Inflammatory macrophage (primary cell): ENCODE data around the gene PLD1.
"Not testable (repeated sequence)": the region's sequence is repeated elsewhere in the genome, so short reads cannot be mapped to it uniquely, and the experiment has no call there.

Experiments
- DNase-seq, 2 donors: peaks; one replicate each; pipeline ENCODE4 v3.0.0-alpha.2; 2020 to 2022
- total RNA-seq, 18 experiments: gene quantifications; one replicate each; lab custom pipeline; 2026; ENCODE audit warnings: mixed read lengths in 6 of 18, inconsistent platforms in 2 of 18; lab: John Stamatoyannopoulos, UW

The PLD1 gene
- total RNA-seq, result 40.5 to 116 (median 74.2) reads per million in 18 experiments

- DNase-seq, result peak; percentile 75 to 84
Measured at GRCh38 chr3:171809861-171810628, at the start of gene PLD1. Gene PLD1 (minus strand): TSS chr3:171810483. CDS start chr3:171738051, 72,432 bp downstream.

GRCh38 chr3:171858770-171859169, 48.5 kb upstream of the PLD1 start:
- not testable (repeated sequence) for DNase-seq

GRCh38 chr3:171854649-171855305, 44.5 kb upstream of the PLD1 start:
- DNase-seq, result no peak

GRCh38 chr3:171851660-171852058, 41.4 kb upstream of the PLD1 start:
- no peak for DNase-seq

- DNase-seq, result peak; percentile 44 to 61
Measured at GRCh38 chr3:171850960-171851659, 40.8 kb upstream of the PLD1 start.

GRCh38 chr3:171850320-171850959, 40.2 kb upstream of the PLD1 start:
- DNase-seq, result no peak

GRCh38 chr3:171849617-171850319, 39.5 kb upstream of the PLD1 start:
- peak; percentile 23 to 53 for DNase-seq

- DNase-seq, result no peak
Measured at GRCh38 chr3:171847595-171848259, 37.4 kb upstream of the PLD1 start.

GRCh38 chr3:171847133-171847532, 36.9 kb upstream of the PLD1 start:
- no peak for DNase-seq

GRCh38 chr3:171846597-171846996, 36.3 kb upstream of the PLD1 start:
- DNase-seq, result no peak

GRCh38 chr3:171845481-171846284, 35.4 kb upstream of the PLD1 start:
- no peak for DNase-seq

GRCh38 chr3:171844873-171845272, 34.6 kb upstream of the PLD1 start:
- DNase-seq, result no peak

GRCh38 chr3:171842864-171843518, 32.7 kb upstream of the PLD1 start, which contains the start of gene TMEM212:
Gene TMEM212 (plus strand): TSS chr3:171843349. CDS start chr3:171843384, 35 bp downstream.
- DNase-seq, result no peak

- DNase-seq, result no peak
Measured at GRCh38 chr3:171841620-171842000, 31.3 kb upstream of the PLD1 start.

- DNase-seq, result no peak
Measured at GRCh38 chr3:171840811-171841619, 30.7 kb upstream of the PLD1 start.

- no peak for DNase-seq
Measured at GRCh38 chr3:171840445-171840810, 30.1 kb upstream of the PLD1 start.

- DNase-seq, result no peak
Measured at GRCh38 chr3:171839270-171839669, 29.0 kb upstream of the PLD1 start.

GRCh38 chr3:171838218-171838720, 28.0 kb upstream of the PLD1 start:
- DNase-seq, result peak; percentile 61 to 66

- DNase-seq, result no peak
Measured at GRCh38 chr3:171837698-171838097, 27.4 kb upstream of the PLD1 start.
